GM12878 (cell line): ENCODE measurements around the gene CNDP1. TPM values are rescaled to one million over a fixed set of nuclear protein-coding genes. Genes with fewer than 3 reads are reported as not detected.

Experiments used
- ATAC-seq: fragments of 200-7000 bp; cut with Tn5 transposase; 3 replicates; pipeline ENCODE4 v1.9.1; 2020; ENCODE audit warnings: mild to moderate bottlenecking, moderate library complexity
- BruUV-seq: library from RNA; stranded (reverse); fragments of 400-500 nt; replicated peaks from 2 replicates; lab custom pipeline; 2021; lab: Mats Ljungman, UMichigan
- CTCF ChIA-PET: fragments of 300-600 bp; sonication (Branson Sonifier 250); formaldehyde crosslinking; extraction: SDS; loops from one replicate; lab custom pipeline; 2021; ENCODE audit warnings: inconsistent platforms; lab: Yijun Ruan, JAX
- POLR2A ChIA-PET: fragments of 350-600 bp; formaldehyde crosslinking; extraction: SDS; loops from one replicate; lab custom pipeline; 2021; ENCODE audit warnings: inconsistent platforms; lab: Charles Lee
- RAD21 ChIA-PET: fragments of 300-600 bp; sonication (Branson Sonifier 250); formaldehyde crosslinking; loops from one replicate; lab custom pipeline; 2023; ENCODE audit warnings: antibody characterized with exemption; ENCODE audit not compliant: unreplicated experiment; lab: Charles Lee
- SMC1A ChIA-PET: fragments of 300-600 bp; sonication (Branson Sonifier 250); formaldehyde crosslinking; loops from one replicate; lab custom pipeline; 2023; ENCODE audit not compliant: unreplicated experiment, uncharacterized antibody; lab: Charles Lee
- DNase-seq: peaks from one replicate; pipeline ENCODE4 v3.0.0-alpha.2; 2011; ENCODE audit warnings: low read depth, low spot score
- FAIRE-seq: peaks from 3 replicates; lab custom pipeline; 2011; peaks lifted over from hg19 to GRCh38; lab: Jason Lieb, UNC
- H2AFZ ChIP-seq: 2 replicates; pipeline ENCODE4 v1.6.0; 2011; ENCODE audit warnings: low read depth, low read length, control low read depth; ENCODE audit not compliant: control insufficient read depth
- H3K27ac ChIP-seq: 2 replicates; pipeline ENCODE4 v1.5.1; 2011; ENCODE audit warnings: control low read depth; ENCODE audit not compliant: control insufficient read depth, insufficient read depth
- H3K27me3 ChIP-seq, 2 experiments: replicated peaks in 1 of 2; 2 replicates each; pipeline versions ENCODE4 v1.6.0 to v1.6.1; 2011; ENCODE audit warnings: low read length in 1 of 2; ENCODE audit not compliant: control insufficient read depth in 2 of 2, insufficient read depth in 2 of 2
- H3K36me3 ChIP-seq, 2 experiments: 2 replicates each; pipeline ENCODE4 v1.5.1; 2011; ENCODE audit warnings: low read length in 1 of 2; ENCODE audit not compliant: control insufficient read depth in 2 of 2, insufficient read depth in 2 of 2
- H3K4me1 ChIP-seq: 2 replicates; pipeline ENCODE4 v1.6.1; 2011; ENCODE audit warnings: mild to moderate bottlenecking, low read length, moderate library complexity, mixed read lengths; ENCODE audit not compliant: control insufficient read depth, insufficient read depth
- H3K4me2 ChIP-seq: 2 replicates; pipeline ENCODE4 v1.6.0; 2011; ENCODE audit warnings: control low read depth; ENCODE audit not compliant: control insufficient read depth, insufficient read depth
- H3K4me3 ChIP-seq: fragments of 200-600 bp; sonication (generic); 2 replicates; pipeline ENCODE4 v1.5.1; 2016
- H3K79me2 ChIP-seq: 2 replicates; pipeline ENCODE4 v1.6.0; 2011; ENCODE audit warnings: low read length; ENCODE audit not compliant: control insufficient read depth, insufficient read depth
- H3K9ac ChIP-seq: 2 replicates; pipeline ENCODE4 v1.8.0; 2011; ENCODE audit warnings: low read length, control low read depth, mixed read lengths; ENCODE audit not compliant: control insufficient read depth, insufficient read depth
- H3K9me3 ChIP-seq: replicated peaks from 3 replicates; pipeline ENCODE4 v1.5.1; 2011; ENCODE audit warnings: mild to moderate bottlenecking, low read length; ENCODE audit not compliant: control insufficient read depth, insufficient read depth
- H4K20me1 ChIP-seq: 2 replicates; pipeline ENCODE4 v1.6.0; 2011; ENCODE audit not compliant: control insufficient read depth, insufficient read depth
- ATF7 ChIP-seq: fragments of 450-650 bp; IDR thresholded peaks from 2 replicates; pipeline ENCODE4 v1.6.1; 2016; ENCODE audit warnings: low read depth, mild to moderate bottlenecking
- BMI1 ChIP-seq: fragments of 450-650 bp; IDR thresholded peaks from 2 replicates; pipeline ENCODE4 v1.6.1; 2016; ENCODE audit warnings: mild to moderate bottlenecking, moderate library complexity, borderline replicate concordance
- CTCF ChIP-seq, 3 experiments: IDR thresholded peaks in 2 of 3; conservative IDR thresholded peaks in 1 of 3; 2 replicates each; pipeline ENCODE4 v1.5.1; 2011; ENCODE audit warnings: low read depth in 3 of 3, low read length in 3 of 3, mild to moderate bottlenecking in 3 of 3, control low read depth in 2 of 3, moderate library complexity in 2 of 3, inconsistent platforms in 1 of 3, mixed read lengths in 1 of 3; ENCODE audit not compliant: control insufficient read depth in 2 of 3, insufficient read depth in 1 of 3; ENCODE audit errors: extremely low read depth in 1 of 3
- EP300 ChIP-seq, 2 experiments: fragments of 150-350 bp in 1 of 2; IDR thresholded peaks; 2 replicates each; pipeline ENCODE4 v1.6.1; 2011 to 2012; ENCODE audit warnings: low read depth in 2 of 2, low read length in 2 of 2, borderline replicate concordance in 1 of 2, improper control_type of control experiment in 1 of 2, inconsistent platforms in 1 of 2; ENCODE audit not compliant: control insufficient read depth in 1 of 2
- GABPA ChIP-seq: IDR thresholded peaks from 2 replicates; pipeline ENCODE4 v1.6.1; 2014; ENCODE audit warnings: antibody characterized with exemption, low read depth, mild to moderate bottlenecking, inconsistent platforms
- JUND ChIP-seq: IDR thresholded peaks from 2 replicates; pipeline ENCODE4 v1.6.1; 2012; ENCODE audit warnings: low read depth, mild to moderate bottlenecking, low read length, improper control_type of control experiment, moderate library complexity
- KDM1A ChIP-seq: fragments of 200-600 bp; sonication (generic); IDR thresholded peaks from 2 replicates; pipeline ENCODE4 v1.6.1; 2016; ENCODE audit warnings: borderline replicate concordance
- MEF2B ChIP-seq: fragments of 450-650 bp; IDR thresholded peaks from 2 replicates; pipeline ENCODE4 v1.6.1; 2018; ENCODE audit warnings: mild to moderate bottlenecking, moderate library complexity; ENCODE audit not compliant: partially characterized antibody, poor library complexity, severe bottlenecking
- NR2C1 ChIP-seq: fragments of 450-650 bp; IDR thresholded peaks from 2 replicates; pipeline ENCODE4 v1.6.1; 2017; ENCODE audit warnings: antibody characterized with exemption, mild to moderate bottlenecking, moderate library complexity
- NR2F1 ChIP-seq: fragments of 450-650 bp; conservative IDR thresholded peaks from 2 replicates; pipeline ENCODE4 v1.6.1; 2017; ENCODE audit warnings: mild to moderate bottlenecking
- PAX8 ChIP-seq: fragments of 450-650 bp; IDR thresholded peaks from 2 replicates; pipeline ENCODE4 v1.6.1; 2017; ENCODE audit warnings: mild to moderate bottlenecking, moderate library complexity
- RB1 ChIP-seq: fragments of 450-650 bp; formaldehyde crosslinking; IDR thresholded peaks from 2 replicates; pipeline ENCODE4 v1.6.1; 2017; ENCODE audit warnings: mild to moderate bottlenecking, borderline replicate concordance
- RFX5 ChIP-seq: IDR thresholded peaks from 2 replicates; pipeline ENCODE4 v1.6.1; 2011; ENCODE audit warnings: low read depth, low read length, improper control_type of control experiment
- SIN3A ChIP-seq: IDR thresholded peaks from 2 replicates; pipeline ENCODE4 v1.6.1; 2012; ENCODE audit warnings: low read depth, low read length, improper control_type of control experiment
- SREBF1 ChIP-seq: IDR thresholded peaks from 2 replicates; pipeline ENCODE4 v1.6.1; 2012; ENCODE audit warnings: mild to moderate bottlenecking, low read length
- SREBF2 ChIP-seq: IDR thresholded peaks from 2 replicates; pipeline ENCODE4 v1.6.1; 2012; ENCODE audit warnings: mild to moderate bottlenecking, low read length
- TAF1 ChIP-seq: IDR thresholded peaks from 2 replicates; pipeline ENCODE4 v1.6.1; 2011; ENCODE audit warnings: mild to moderate bottlenecking, low read depth, low read length, borderline replicate concordance
- TBL1XR1 ChIP-seq: IDR thresholded peaks from 2 replicates; pipeline ENCODE4 v1.6.1; 2012; ENCODE audit warnings: low read depth, low read length, improper control_type of control experiment
- YBX1 ChIP-seq: fragments of 450-650 bp; IDR thresholded peaks from 2 replicates; pipeline ENCODE4 v1.6.1; 2016; ENCODE audit warnings: antibody characterized with exemption
- ZNF384 ChIP-seq: IDR thresholded peaks from 2 replicates; pipeline ENCODE4 v1.6.1; 2012; ENCODE audit warnings: low read depth, mild to moderate bottlenecking, low read length, improper control_type of control experiment, borderline replicate concordance
- WGBS: methylation state at CpG from one replicate; pipeline ENCODE4 v1.1.6; 2016; ENCODE audit warnings: low lambda C conversion rate; ENCODE audit not compliant: insufficient replicate concordance, insufficient coverage; ENCODE audit errors: missing lambda C conversion rate; 5-methylcytosine and 5-hydroxymethylcytosine counted together
- in situ Hi-C: fragments of 300-500 bp; cut with MboI; formaldehyde crosslinking; loops from 9 replicates; pipeline ENCODE4 v1.14.3; 2018; ENCODE audit warnings: mixed read lengths
- intact Hi-C: fragments of 100-400 bp; cut with micrococcal nuclease; formaldehyde crosslinking; loops from one replicate; pipeline ENCODE4 v1.14.2; 2022; ENCODE audit not compliant: unreplicated experiment
- polyA plus RNA-seq, 11 experiments: library from polyadenylated mRNA; depleted of rRNA in 4 of 11; unstranded in 6 of 11; stranded (reverse) in 5 of 11; fragments of >200 nt; fragmentation: Nextera tagmentation in 4 of 11; fragmentation: Illumina TruSeq in 1 of 11; extraction: Ambion mirVana in 4 of 11; extraction: Trizol in 1 of 11; gene quantifications; 1 replicate in 1 of 11; 2 replicates in 10 of 11; pipeline versions ENCODE4 v1.2.1 to v1.2.3, GENCODE V29; 2011 to 2016; ENCODE audit warnings: inconsistent platforms in 2 of 11, missing spikeins in 2 of 11, low read depth in 1 of 11
- total RNA-seq, 4 experiments: library from RNA; depleted of rRNA in 3 of 4; stranded (reverse); fragments of >200 nt in 3 of 4; fragmentation: Illumina TruSeq in 1 of 4; extraction: Trizol in 1 of 4; gene quantifications; 2 replicates each; pipeline versions ENCODE4 v1.2.1 to v1.2.3, GENCODE V29; 2013 to 2021

The CNDP1 gene
- total and polyA plus RNA-seq, 10 of the 15 experiments (the other 5 are each of a cell fraction or from before 2014, with no cell fraction given) = 0.04 to 0.05 TPM; not detected in 8

- Histone ChIP-seq H4K20me1 (no peaks in the 10 kb centered on the region), H3K79me2 (no peaks in the 10 kb centered on the region), H2AFZ (no peak overlapping the region), H3K4me1 (peaks cover 13% of the 10 kb centered on the region), H3K36me3 (no peaks in the 10 kb centered on the region), H3K27ac (no peak overlapping the region), H3K27me3 (no peaks in the 10 kb centered on the region), H3K4me3 (no peak overlapping the region), H3K9me3 (no peaks in the 10 kb centered on the region), H3K4me2 (no peak overlapping the region), H3K9ac (no peak overlapping the region)
- no peak for ATAC-seq
- no peak for FAIRE-seq
- no peak for TF ChIP-seq KDM1A
- TF ChIP-seq GABPA = no peak
- no peak for DNase-seq
- POLR2A ChIA-PET = no interaction called here
- RAD21 ChIA-PET = no interaction called here
- CTCF ChIA-PET = no interaction called here
- WGBS = 56% methylated on average over 8 of the region's 8 CpGs
- SMC1A ChIA-PET = no interaction called here
- intact Hi-C loops (no loop called here), in situ Hi-C loops (no loop called here)
- no TSS peak for BruUV-seq
These were observed 45.4 kb upstream of the CNDP1 start for GRCh38 chr18:74488864-74489263.

GRCh38 chr18:74489676-74490075 is 44.6 kb upstream of the CNDP1 start:
- intact Hi-C loops = loop anchor here (10.0 kb wide), 1 partner anchor 2005 kb away; the partner anchor contains the start of gene ZNF516
- no peak overlapping the region for H2AFZ ChIP-seq
- POLR2A ChIA-PET = no interaction called here
- RAD21 ChIA-PET = no interaction called here
- no peak for FAIRE-seq
- no peak for ATAC-seq
- H3K4me3 ChIP-seq = no peak overlapping the region
- H3K27me3 ChIP-seq = no peaks in the 10 kb centered on the region
- 49% methylated on average over 6 of the region's 7 CpGs for WGBS
- no peaks in the 10 kb centered on the region for H3K9me3 ChIP-seq
- BruUV-seq = no TSS peak
- no peak overlapping the region for H3K27ac ChIP-seq
- peaks cover 9% of the 10 kb centered on the region for H3K4me1 ChIP-seq
- H3K4me2 ChIP-seq = no peak overlapping the region
- in situ Hi-C loops = no loop called here
- no peak overlapping the region for H3K9ac ChIP-seq
- no peaks in the 10 kb centered on the region for H3K36me3 ChIP-seq
- DNase-seq = no peak
- CTCF ChIA-PET = interaction anchor here (1.1 kb wide), 1 partner anchor 139 kb away, joined by 3 read pairs; no protein-coding TSS in a partner anchor
- no peaks in the 10 kb centered on the region for H4K20me1 ChIP-seq
- no peaks in the 10 kb centered on the region for H3K79me2 ChIP-seq
- SMC1A ChIA-PET = no interaction called here
- TF ChIP-seq YBX1 (no peak), TAF1 (no peak), NR2F1 (no peak), PAX8 (no peak), RB1 (no peak), EP300 (IDR thresholded peaks at IDR 0.05; ENCODE audit: borderline replicate concordance in 1 of 2, control insufficient read depth in 1 of 2, low read depth in 2 of 2, low read length in 2 of 2) (no peak), ATF7 (no peak), BMI1 (no peak), CTCF (IDR thresholded peaks at IDR 0.05 in 2 of 3, conservative IDR thresholded peaks at IDR 0.05 in 1 of 3; ENCODE audit: control insufficient read depth in 2 of 3, extremely low read depth in 1 of 3, insufficient read depth in 1 of 3, low read depth in 3 of 3, low read length in 3 of 3) (no peak), SREBF1 (no peak), ZNF384 (no peak), NR2C1 (no peak), JUND (no peak), SREBF2 (no peak), TBL1XR1 (no peak), MEF2B (no peak), RFX5 (no peak), SIN3A (no peak)
